ENCODE measurements around the gene MAPKBP1. TPM values are rescaled to one million over a fixed set of nuclear protein-coding genes. Genes with fewer than 3 reads are reported as not detected.

MAPKBP1 gene
- polyA plus RNA-seq, 1 donor from 2014 or later = 30.3 TPM

GRCh38 chr15:41871175-41871905 is 97.1 kb downstream of the MAPKBP1 start:
- TF ChIP-seq TAF1 (IDR thresholded peaks at IDR 0.05; ENCODE audit: low read depth) = no peak
- TF ChIP-seq EZH2 (IDR thresholded peaks at IDR 0.05; ENCODE audit: borderline replicate concordance, insufficient read depth, low read length, poor library complexity, severe bottlenecking) = no peak
- TF ChIP-seq RAD21 (conservative IDR thresholded peaks at IDR 0.05) = no peak
- no peaks in the 10 kb centered on the region for H3K36me3 ChIP-seq (ENCODE audit: insufficient read depth, low read length)
- H4K20me1 ChIP-seq (ENCODE audit: insufficient read depth) = no peaks in the 10 kb centered on the region
- no peak overlapping the region for H3K4me3 ChIP-seq (ENCODE audit: low read length)
- no peaks in the 10 kb centered on the region for H3K27me3 ChIP-seq (ENCODE audit: insufficient read depth, low read depth, low read length)
- H3K9ac ChIP-seq (ENCODE audit: low read length) = no peak overlapping the region
- H3K9me3 ChIP-seq (ENCODE audit: low read length) = no peaks in the 10 kb centered on the region
- no peak overlapping the region for H3K27ac ChIP-seq (ENCODE audit: low read length)
- H3K9me2 ChIP-seq (ENCODE audit: insufficient read depth, low read length) = no peaks in the 10 kb centered on the region
- no peak overlapping the region for H2AFZ ChIP-seq (ENCODE audit: low read depth, low read length)
- no peaks in the 10 kb centered on the region for H3F3A ChIP-seq (ENCODE audit: insufficient read depth, low read length, poor library complexity, severe bottlenecking)
- no peak overlapping the region for H3K4me2 ChIP-seq (ENCODE audit: low read length)
- H3K79me2 ChIP-seq (replicated peaks; ENCODE audit: insufficient read depth, low read length) = no peaks in the 10 kb centered on the region

GRCh38 chr15:41872166-41872747 is 98.0 kb downstream of the MAPKBP1 start:
- H3K9me3 ChIP-seq (ENCODE audit: low read length) = no peaks in the 10 kb centered on the region
- no peaks in the 10 kb centered on the region for H3K27me3 ChIP-seq (ENCODE audit: insufficient read depth, low read depth, low read length)
- no peaks in the 10 kb centered on the region for H4K20me1 ChIP-seq (ENCODE audit: insufficient read depth)
- no peaks in the 10 kb centered on the region for H3F3A ChIP-seq (ENCODE audit: insufficient read depth, low read length, poor library complexity, severe bottlenecking)
- H3K36me3 ChIP-seq (ENCODE audit: insufficient read depth, low read length) = no peaks in the 10 kb centered on the region
- TF ChIP-seq CTCF (IDR thresholded peaks at IDR 0.05; ENCODE audit: poor library complexity, severe bottlenecking) (no peak), TAF1 (IDR thresholded peaks at IDR 0.05; ENCODE audit: low read depth) (no peak), REST (IDR thresholded peaks at IDR 0.05; ENCODE audit: borderline replicate concordance) (no peak), EP300 (conservative IDR thresholded peaks at IDR 0.05; ENCODE audit: poor library complexity, severe bottlenecking) (no peak), MXI1 (conservative IDR thresholded peaks at IDR 0.05; ENCODE audit: poor library complexity, severe bottlenecking) (no peak), RAD21 (conservative IDR thresholded peaks at IDR 0.05) (no peak), EZH2 (IDR thresholded peaks at IDR 0.05; ENCODE audit: borderline replicate concordance, insufficient read depth, low read length, poor library complexity, severe bottlenecking) (no peak), SMC3 (conservative IDR thresholded peaks at IDR 0.05; ENCODE audit: poor library complexity) (no peak), POLR2AphosphoS5 (IDR thresholded peaks at IDR 0.05) (no peak)
- no peak overlapping the region for H2AFZ ChIP-seq (ENCODE audit: low read depth, low read length)
- H3K9me2 ChIP-seq (ENCODE audit: insufficient read depth, low read length) = no peaks in the 10 kb centered on the region
- H3K9ac ChIP-seq (ENCODE audit: low read length) = no peak overlapping the region
- no peaks in the 10 kb centered on the region for H3K79me2 ChIP-seq (replicated peaks; ENCODE audit: insufficient read depth, low read length)
- no peak overlapping the region for H3K4me3 ChIP-seq (ENCODE audit: low read length)
- H3K4me2 ChIP-seq (ENCODE audit: low read length) = no peak overlapping the region
- no peak overlapping the region for H3K27ac ChIP-seq (ENCODE audit: low read length)

Data from neural cell (in vitro differentiated cells).